Peyer's patch (tissue), 4 donors: ENCODE data around the gene SLC22A7. TPM values are rescaled to one million over a fixed set of nuclear protein-coding genes. Genes with fewer than 3 reads are reported as not detected.
"Not testable (repeated sequence)": the region's sequence is repeated elsewhere in the genome, so short reads cannot be mapped to it uniquely, and the experiment has no call there.

Experiments
- DNase-seq, 3 donors: peaks; one replicate each; pipeline ENCODE4 v3.0.0-alpha.2; 2017 to 2019
- H3K27ac ChIP-seq, 4 donors: fragments of 200-600 bp; sonication (generic); one replicate each; pipeline ENCODE4 v1.5.1; 2016 to 2019
- H3K27me3 ChIP-seq, 2 donors: fragments of 200-600 bp; sonication (generic); one replicate each; pipeline ENCODE4 v1.5.1; 2019
- H3K36me3 ChIP-seq, 3 donors: fragments of 200-600 bp; sonication (generic); one replicate each; pipeline ENCODE4 v1.5.1; 2016 to 2019
- H3K4me1 ChIP-seq, 4 donors: fragments of 200-600 bp; sonication (generic); one replicate each; pipeline ENCODE4 v1.5.1; 2016 to 2019
- H3K4me3 ChIP-seq, 4 donors: fragments of 200-600 bp; sonication (generic); 1 replicate in 3 of 4; 2 replicates in 1 of 4; pipeline ENCODE4 v1.5.1; 2016 to 2019; ENCODE audit warnings: mild to moderate bottlenecking in 1 of 4
- H3K9me3 ChIP-seq, 4 donors: fragments of 200-600 bp; sonication (generic); one replicate each; pipeline ENCODE4 v1.5.1; 2016 to 2019; ENCODE audit warnings: mild to moderate bottlenecking in 1 of 4
- POLR2A ChIP-seq, 2 donors: fragments of 450-650 bp; IDR thresholded peaks; one replicate each; pipeline ENCODE4 v1.5.1; 2017; ENCODE audit warnings: antibody characterized with exemption in 2 of 2, mild to moderate bottlenecking in 2 of 2, moderate library complexity in 2 of 2
- total RNA-seq, 4 donors: library from RNA; depleted of rRNA; stranded (reverse); fragments of >200 nt; gene quantifications; one replicate each; pipeline ENCODE4 v1.1.0, GENCODE V29; 2016
- TF ChIP-seq, protein P1 (sequence below), 6 experiments: fragments of 450-650 bp in 4 of 6; fragments of 200-600 bp in 2 of 6; sonication (generic) in 1 of 6; IDR thresholded peaks; one replicate each; pipeline ENCODE4 v1.5.1; 2017 to 2019; ENCODE audit warnings: antibody characterized with exemption in 6 of 6, mild to moderate bottlenecking in 3 of 6, moderate library complexity in 1 of 6

The SLC22A7 gene
- total RNA-seq, 4 donors from 2014 or later = 0.80 TPM; not detected in 3

DNA sequence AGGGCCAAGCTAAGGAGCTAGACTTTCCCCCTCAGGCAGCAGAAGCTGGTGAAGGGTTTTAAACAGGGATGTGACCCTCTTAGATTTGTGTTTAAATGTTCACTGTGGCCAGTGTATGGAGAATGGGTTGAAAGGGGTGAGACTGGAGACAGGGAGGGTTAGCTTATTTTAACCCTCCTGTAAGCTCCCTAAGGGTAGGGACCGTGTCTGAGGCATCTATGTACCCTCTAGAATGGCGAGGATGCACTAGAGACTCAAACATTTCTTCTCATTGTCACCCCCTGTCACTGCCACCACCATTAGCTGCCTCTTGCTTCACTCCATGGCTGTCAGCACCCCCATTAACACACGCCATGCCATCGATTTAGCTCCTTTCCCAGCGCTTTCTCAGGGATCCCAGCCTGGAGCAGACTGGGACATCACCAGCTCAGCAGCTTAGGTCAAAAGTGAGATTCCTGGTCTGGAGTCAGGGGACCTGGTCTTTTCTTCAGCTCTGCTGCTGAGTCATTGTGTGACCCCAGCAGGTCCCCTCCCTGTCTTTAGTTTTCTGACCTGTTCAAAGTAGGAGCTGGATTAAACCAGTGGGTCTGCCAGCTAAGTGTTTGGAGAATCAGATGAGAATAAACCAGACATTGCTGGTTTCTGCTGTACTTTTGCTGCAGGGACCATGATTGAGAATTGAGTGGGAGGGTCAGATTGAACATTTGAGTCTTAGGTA lies 1.1 kb upstream of the SLC22A7 start:
- Histone ChIP-seq H3K27ac (no peak overlapping the region), H3K4me3 (no peak overlapping the region), H3K36me3 (no peaks in the 10 kb centered on the region), H3K27me3 (no peaks in the 10 kb centered on the region), H3K4me1 (no peaks in the 10 kb centered on the region), H3K9me3 (no peaks in the 10 kb centered on the region)
- DNase-seq = peak in 1 of 3 donors; percentile 10
- TF ChIP-seq, protein P1, sequence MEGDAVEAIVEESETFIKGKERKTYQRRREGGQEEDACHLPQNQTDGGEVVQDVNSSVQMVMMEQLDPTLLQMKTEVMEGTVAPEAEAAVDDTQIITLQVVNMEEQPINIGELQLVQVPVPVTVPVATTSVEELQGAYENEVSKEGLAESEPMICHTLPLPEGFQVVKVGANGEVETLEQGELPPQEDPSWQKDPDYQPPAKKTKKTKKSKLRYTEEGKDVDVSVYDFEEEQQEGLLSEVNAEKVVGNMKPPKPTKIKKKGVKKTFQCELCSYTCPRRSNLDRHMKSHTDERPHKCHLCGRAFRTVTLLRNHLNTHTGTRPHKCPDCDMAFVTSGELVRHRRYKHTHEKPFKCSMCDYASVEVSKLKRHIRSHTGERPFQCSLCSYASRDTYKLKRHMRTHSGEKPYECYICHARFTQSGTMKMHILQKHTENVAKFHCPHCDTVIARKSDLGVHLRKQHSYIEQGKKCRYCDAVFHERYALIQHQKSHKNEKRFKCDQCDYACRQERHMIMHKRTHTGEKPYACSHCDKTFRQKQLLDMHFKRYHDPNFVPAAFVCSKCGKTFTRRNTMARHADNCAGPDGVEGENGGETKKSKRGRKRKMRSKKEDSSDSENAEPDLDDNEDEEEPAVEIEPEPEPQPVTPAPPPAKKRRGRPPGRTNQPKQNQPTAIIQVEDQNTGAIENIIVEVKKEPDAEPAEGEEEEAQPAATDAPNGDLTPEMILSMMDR (IDR thresholded peaks at IDR 0.05) = no peak
- TF ChIP-seq POLR2A (IDR thresholded peaks at IDR 0.05) = no peak

DNA sequence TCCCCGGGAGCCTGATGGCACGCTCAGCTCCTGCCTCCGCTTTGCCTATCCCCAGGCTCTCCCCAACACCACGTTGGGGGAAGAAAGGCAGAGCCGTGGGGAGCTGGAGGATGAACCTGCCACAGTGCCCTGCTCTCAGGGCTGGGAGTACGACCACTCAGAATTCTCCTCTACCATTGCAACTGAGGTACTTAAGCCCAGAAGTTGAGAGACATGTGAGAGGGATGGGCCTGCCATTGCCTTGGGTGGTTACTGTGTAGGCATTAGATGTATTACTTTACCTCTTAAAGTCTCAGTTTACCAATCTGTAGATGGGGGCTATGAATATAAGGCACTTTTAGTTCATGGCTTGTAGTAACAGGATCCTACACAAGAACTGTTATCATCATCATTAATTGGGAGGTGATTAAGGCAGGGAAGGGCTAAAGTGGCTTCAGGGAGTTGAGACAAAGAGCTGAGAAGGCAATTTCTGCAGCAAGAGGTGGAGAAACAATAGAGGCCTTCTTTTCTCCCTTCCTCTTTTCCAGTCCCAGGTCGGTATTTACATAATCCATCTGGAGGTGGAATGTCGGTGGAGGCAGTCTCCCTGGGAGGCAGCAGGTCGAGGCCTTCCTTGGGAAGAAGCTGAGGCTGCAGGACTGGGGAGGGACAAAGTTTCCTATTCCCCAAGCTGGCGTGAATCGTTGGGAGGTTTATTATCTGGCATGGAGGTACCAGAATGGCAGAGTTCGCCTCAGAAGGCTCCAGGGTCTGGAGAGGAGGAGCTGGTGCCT lies 691 bp downstream of the SLC22A7 start:
- Histone ChIP-seq H3K9me3 (no peaks in the 10 kb centered on the region), H3K27me3 (no peaks in the 10 kb centered on the region), H3K4me1 (no peaks in the 10 kb centered on the region), H3K27ac (no peak overlapping the region), H3K4me3 (peak overlapping the region in 1 of 4 donors; percentile 34), H3K36me3 (no peaks in the 10 kb centered on the region)
- no peak for DNase-seq
- TF ChIP-seq POLR2A (IDR thresholded peaks at IDR 0.05) = no peak
- TF ChIP-seq, protein P1 (IDR thresholded peaks at IDR 0.05) = no peak

DNA sequence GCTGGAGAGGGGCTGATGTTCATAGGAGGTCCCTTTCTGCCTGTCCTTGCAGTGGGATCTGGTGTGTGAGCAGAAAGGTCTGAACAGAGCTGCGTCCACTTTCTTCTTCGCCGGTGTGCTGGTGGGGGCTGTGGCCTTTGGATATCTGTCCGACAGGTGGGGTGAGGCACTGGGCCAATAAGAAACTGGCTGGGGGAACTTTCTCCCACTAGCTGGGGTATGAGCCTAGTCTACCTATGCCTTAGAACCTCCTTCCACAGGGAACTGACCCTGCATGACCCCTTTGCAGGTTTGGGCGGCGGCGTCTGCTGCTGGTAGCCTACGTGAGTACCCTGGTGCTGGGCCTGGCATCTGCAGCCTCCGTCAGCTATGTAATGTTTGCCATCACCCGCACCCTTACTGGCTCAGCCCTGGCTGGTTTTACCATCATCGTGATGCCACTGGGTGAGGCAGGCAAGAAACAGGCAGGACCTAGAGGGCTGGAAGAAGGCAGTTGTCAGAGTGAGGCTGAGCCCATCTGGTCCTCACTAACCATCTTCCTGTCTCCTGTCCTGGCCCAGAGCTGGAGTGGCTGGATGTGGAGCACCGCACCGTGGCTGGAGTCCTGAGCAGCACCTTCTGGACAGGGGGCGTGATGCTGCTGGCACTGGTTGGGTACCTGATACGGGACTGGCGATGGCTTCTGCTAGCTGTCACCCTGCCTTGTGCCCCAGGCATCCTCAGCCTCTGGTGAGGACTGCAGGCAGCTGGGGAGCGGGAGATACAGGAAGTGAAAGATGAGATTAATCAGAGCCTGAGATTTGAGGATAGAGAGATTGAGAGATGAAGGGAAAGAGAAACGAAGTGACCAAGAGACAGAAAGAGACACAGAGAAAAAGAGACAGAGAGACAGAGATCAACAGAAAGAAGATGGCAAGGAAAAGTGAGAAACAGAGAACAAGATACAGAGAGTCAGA lies 1.6 kb downstream of the SLC22A7 start:
- peak in 1 of 3 donors; percentile 35 for DNase-seq
- Histone ChIP-seq H3K4me3 (no peak overlapping the region), H3K4me1 (no peaks in the 10 kb centered on the region), H3K36me3 (no peaks in the 10 kb centered on the region), H3K27me3 (no peaks in the 10 kb centered on the region), H3K27ac (no peak overlapping the region), H3K9me3 (no peaks in the 10 kb centered on the region)
- TF ChIP-seq, protein P1 (IDR thresholded peaks at IDR 0.05) = no peak
- no peak for TF ChIP-seq POLR2A (IDR thresholded peaks at IDR 0.05)

DNA sequence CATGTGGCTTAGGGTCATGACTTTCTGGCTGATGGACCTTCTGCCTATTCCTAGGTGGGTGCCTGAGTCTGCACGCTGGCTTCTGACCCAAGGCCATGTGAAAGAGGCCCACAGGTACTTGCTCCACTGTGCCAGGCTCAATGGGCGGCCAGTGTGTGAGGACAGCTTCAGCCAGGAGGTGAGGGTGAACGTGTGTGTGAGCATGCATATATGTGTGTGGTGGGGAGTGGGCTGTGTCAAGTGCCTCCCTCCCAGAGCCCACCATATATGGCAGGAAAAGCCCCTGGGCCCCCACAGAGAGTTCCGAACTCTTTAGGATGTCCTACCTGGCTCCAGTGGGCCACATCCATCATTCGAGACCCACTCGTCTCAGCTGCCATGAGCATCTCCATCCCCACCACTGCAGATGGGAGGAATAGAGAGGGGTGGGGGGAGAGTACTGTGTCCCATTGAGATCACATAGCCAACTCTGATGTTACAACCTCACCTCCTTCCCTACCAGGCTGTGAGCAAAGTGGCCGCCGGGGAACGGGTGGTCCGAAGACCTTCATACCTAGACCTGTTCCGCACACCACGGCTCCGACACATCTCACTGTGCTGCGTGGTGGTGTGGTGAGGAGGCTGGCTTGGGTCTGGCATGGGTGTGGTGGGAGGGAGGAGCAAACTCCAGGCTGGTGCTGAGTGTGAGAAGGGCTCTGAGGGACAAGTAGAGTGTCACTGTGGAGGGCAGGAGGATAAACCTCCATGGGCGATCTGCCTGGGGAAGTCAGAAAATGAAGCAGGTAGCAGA lies 3.2 kb downstream of the SLC22A7 start:
- no peak for TF ChIP-seq POLR2A (IDR thresholded peaks at IDR 0.05)
- TF ChIP-seq, protein P1 (IDR thresholded peaks at IDR 0.05) = no peak
- DNase-seq = peak in 2 of 3 donors; percentile 10 to 36
- Histone ChIP-seq H3K4me1 (no peaks in the 10 kb centered on the region), H3K4me3 (no peak overlapping the region), H3K36me3 (no peaks in the 10 kb centered on the region), H3K27me3 (no peaks in the 10 kb centered on the region), H3K27ac (no peak overlapping the region), H3K9me3 (no peaks in the 10 kb centered on the region)

DNA sequence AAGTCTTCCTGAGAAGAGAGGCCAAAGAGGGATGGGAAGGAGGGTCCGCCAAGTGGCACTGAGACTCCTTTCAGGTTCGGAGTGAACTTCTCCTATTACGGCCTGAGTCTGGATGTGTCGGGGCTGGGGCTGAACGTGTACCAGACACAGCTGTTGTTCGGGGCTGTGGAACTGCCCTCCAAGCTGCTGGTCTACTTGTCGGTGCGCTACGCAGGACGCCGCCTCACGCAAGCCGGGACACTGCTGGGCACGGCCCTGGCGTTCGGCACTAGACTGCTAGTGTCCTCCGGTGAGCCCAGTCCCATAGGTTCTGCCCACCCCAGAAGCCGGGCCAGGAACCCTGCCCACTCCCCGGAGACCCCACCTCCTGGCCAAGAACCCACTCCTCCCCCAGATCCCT lies 4.1 kb downstream of the SLC22A7 start:
- TF ChIP-seq, protein P1 (IDR thresholded peaks at IDR 0.05) = no peak
- no peak for TF ChIP-seq POLR2A (IDR thresholded peaks at IDR 0.05)
- no peak overlapping the region for H3K27ac ChIP-seq
- no peaks in the 10 kb centered on the region for H3K36me3 ChIP-seq
- H3K4me3 ChIP-seq = no peak overlapping the region
- peak in 2 of 3 donors; percentile 4 to 26 for DNase-seq
- no peaks in the 10 kb centered on the region for H3K27me3 ChIP-seq
- H3K4me1 ChIP-seq = no peaks in the 10 kb centered on the region
- no peaks in the 10 kb centered on the region for H3K9me3 ChIP-seq

DNA sequence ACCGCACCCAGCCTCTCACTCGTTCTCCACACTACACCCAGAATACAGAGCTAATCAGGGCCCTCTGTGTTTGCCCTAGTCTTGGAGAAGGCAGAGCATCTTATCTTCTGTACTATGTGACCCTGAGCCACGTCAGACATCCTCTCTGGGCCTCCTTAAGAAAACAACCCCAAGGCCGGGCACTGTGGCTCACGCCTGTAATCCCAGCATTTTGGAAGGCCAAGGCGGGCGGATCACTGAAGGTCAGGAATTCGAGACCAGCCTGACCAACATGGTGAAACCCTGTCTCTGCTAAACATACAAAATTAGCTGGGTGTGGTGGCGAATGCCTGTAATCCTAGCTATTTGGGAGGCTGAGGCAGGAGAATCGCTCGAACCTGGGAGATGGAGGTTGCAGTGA lies 4.9 kb downstream of the SLC22A7 start:
- H3K27me3 ChIP-seq, H3K9me3 ChIP-seq, H3K27ac ChIP-seq, H3K4me3 ChIP-seq, H3K4me1 ChIP-seq, H3K36me3 ChIP-seq: not testable (repeated sequence)
- DNase-seq = peak in 2 of 3 donors; percentile 13 to 38
